Left lung (tissue), 14 donors: Measurements from ENCODE around the gene CPZ. TPM values are rescaled to one million over a fixed set of nuclear protein-coding genes. Genes with fewer than 3 reads are reported as not detected.

Experiments used
- ATAC-seq: fragments of 200-7000 bp; cut with Tn5 transposase; one replicate; pipeline ENCODE4 v1.9.1; 2020; ENCODE audit warnings: moderate library complexity
- DNase-seq, 4 donors: peaks; one replicate each; pipeline ENCODE4 v3.0.0-alpha.2; 2013 to 2020
- H3K27ac ChIP-seq, 2 donors: fragments of 200-600 bp; sonication (generic) in 1 of 2; one replicate each; pipeline versions ENCODE4 v1.5.0 to v1.8.0; 2020 to 2021
- H3K27me3 ChIP-seq, 2 donors: fragments of 200-600 bp; sonication (generic) in 1 of 2; one replicate each; pipeline versions ENCODE4 v1.5.0 to v1.8.0; 2020 to 2021
- H3K36me3 ChIP-seq, 2 donors: fragments of 200-600 bp; sonication (generic) in 1 of 2; one replicate each; pipeline versions ENCODE4 v1.5.0 to v1.8.0; 2020 to 2021
- H3K4me1 ChIP-seq, 2 donors: fragments of 200-600 bp; one replicate each; pipeline ENCODE4 v1.8.0; 2021
- H3K4me3 ChIP-seq, 2 donors: fragments of 200-600 bp; sonication (generic) in 1 of 2; one replicate each; pipeline versions ENCODE4 v1.5.0 to v1.8.0; 2020 to 2021; ENCODE audit warnings: mild to moderate bottlenecking in 1 of 2
- H3K9me3 ChIP-seq, 2 donors: fragments of 200-600 bp; sonication (generic) in 1 of 2; one replicate each; pipeline versions ENCODE4 v1.5.0 to v1.8.0; 2020 to 2021
- intact Hi-C, 2 donors: fragments of 100-400 bp; cut with DNase I; formaldehyde crosslinking; loops; one replicate each; pipeline versions ENCODE4 v1.11.2 to v1.14.2; 2022
- long read RNA-seq, 12 donors: library from polyadenylated mRNA in 2 of 12; unstranded in 2 of 12; transcript quantifications; one replicate each; pipeline ENCODE4 v2.0.0 and lab custom pipeline, GENCODE V29; 2019 to 2026
- polyA plus RNA-seq, 6 donors: library from polyadenylated mRNA; unstranded; fragments of 120-200 nt; gene quantifications; one replicate each; pipeline ENCODE4 v1.2.1, GENCODE V29; 2013; ENCODE audit not compliant: insufficient read length in 6 of 6
- total RNA-seq, 2 donors: library from RNA; stranded (reverse); fragmentation: NEBNext Ultra II Directional; extraction: Animal tissue kit (Norgen Biotek cat#: 25700); gene quantifications; one replicate each; pipeline ENCODE4 v1.2.1, GENCODE V29; 2021
- TF ChIP-seq, protein P1 (sequence below), 2 donors: fragments of 200-600 bp; sonication (generic) in 1 of 2; IDR thresholded peaks; one replicate each; pipeline versions ENCODE4 v1.5.0 to v1.8.0; 2021; ENCODE audit warnings: antibody characterized with exemption in 2 of 2
- donor health status: DM: no; HTN: yes; CAD: no.
- donor health status: DM: no; HTN: no; CAD: no.

Gene CPZ
- 10 to 100 TPM in 1 of 2 donors, 1 to 10 TPM in 1; 4.3 to 18.4 TPM for total RNA-seq
- polyA plus RNA-seq, result 1 to 10 TPM; 1.3 to 5.3 (median 2.8) TPM
- long read RNA-seq, donor 1, partial matches to known transcripts, result 0 of 1 reads
- long read RNA-seq, donor 1, other reads (novel, unspliced or antisense), result 0 of 1 reads
- long read RNA-seq, donor 2, partial matches to known transcripts, result 0 of 1 reads
- long read RNA-seq, donor 2, other reads (novel, unspliced or antisense), result 0 of 1 reads
- long read RNA-seq, donor 3, result 0 reads
- long read RNA-seq, donor 4, transcript CPZ-202 (11 exons, 2,267 nt), result major isoform, 12 of 16 reads
- long read RNA-seq, donor 4, partial matches to known transcripts, result 1 of 16 reads
- long read RNA-seq, donor 4, other reads (novel, unspliced or antisense), result 2 of 16 reads
- long read RNA-seq, donor 5, result 0 reads
- long read RNA-seq, donor 6, result 0 reads
- long read RNA-seq, donor 7, result 0 reads
- long read RNA-seq, donor 8, partial matches to known transcripts, result 0 of 1 reads
- long read RNA-seq, donor 8, other reads (novel, unspliced or antisense), result 0 of 1 reads
- long read RNA-seq, donor 9, result 0 reads
- long read RNA-seq, donor 10, partial matches to known transcripts, result 0 of 4 reads
- long read RNA-seq, donor 10, other reads (novel, unspliced or antisense), result 0 of 4 reads
- long read RNA-seq, donor 11, partial matches to known transcripts, result 0 of 4 reads
- long read RNA-seq, donor 11, other reads (novel, unspliced or antisense), result 0 of 4 reads
- long read RNA-seq, donor 12, result 0 reads

GRCh38 chr4:8592366-8593263, at the start of gene CPZ:
Gene CPZ (plus strand): TSS chr4:8592765. CDS start chr4:8592834, 69 bp downstream.
- Histone ChIP-seq H3K27me3 (peaks cover 14 to 75% of the 10 kb centered on the region in 2 donors), H3K9me3 (no peaks in the 10 kb centered on the region), H3K36me3 (no peaks in the 10 kb centered on the region), H3K4me3 (peak within 1 kb of the TSS; percentile 2 to 25), H3K27ac (no peak within 1 kb of the TSS), H3K4me1 (peaks cover 0 to 7% of the 10 kb centered on the region in 2 donors)
- DNase-seq, result peak in 2 of 4 donors; percentile 52 to 77
- TF ChIP-seq, protein P1, sequence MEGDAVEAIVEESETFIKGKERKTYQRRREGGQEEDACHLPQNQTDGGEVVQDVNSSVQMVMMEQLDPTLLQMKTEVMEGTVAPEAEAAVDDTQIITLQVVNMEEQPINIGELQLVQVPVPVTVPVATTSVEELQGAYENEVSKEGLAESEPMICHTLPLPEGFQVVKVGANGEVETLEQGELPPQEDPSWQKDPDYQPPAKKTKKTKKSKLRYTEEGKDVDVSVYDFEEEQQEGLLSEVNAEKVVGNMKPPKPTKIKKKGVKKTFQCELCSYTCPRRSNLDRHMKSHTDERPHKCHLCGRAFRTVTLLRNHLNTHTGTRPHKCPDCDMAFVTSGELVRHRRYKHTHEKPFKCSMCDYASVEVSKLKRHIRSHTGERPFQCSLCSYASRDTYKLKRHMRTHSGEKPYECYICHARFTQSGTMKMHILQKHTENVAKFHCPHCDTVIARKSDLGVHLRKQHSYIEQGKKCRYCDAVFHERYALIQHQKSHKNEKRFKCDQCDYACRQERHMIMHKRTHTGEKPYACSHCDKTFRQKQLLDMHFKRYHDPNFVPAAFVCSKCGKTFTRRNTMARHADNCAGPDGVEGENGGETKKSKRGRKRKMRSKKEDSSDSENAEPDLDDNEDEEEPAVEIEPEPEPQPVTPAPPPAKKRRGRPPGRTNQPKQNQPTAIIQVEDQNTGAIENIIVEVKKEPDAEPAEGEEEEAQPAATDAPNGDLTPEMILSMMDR (IDR thresholded peaks at IDR 0.05), result no peak
- intact Hi-C loops, result no loop called here
- ATAC-seq, result peak; percentile 53

DNA sequence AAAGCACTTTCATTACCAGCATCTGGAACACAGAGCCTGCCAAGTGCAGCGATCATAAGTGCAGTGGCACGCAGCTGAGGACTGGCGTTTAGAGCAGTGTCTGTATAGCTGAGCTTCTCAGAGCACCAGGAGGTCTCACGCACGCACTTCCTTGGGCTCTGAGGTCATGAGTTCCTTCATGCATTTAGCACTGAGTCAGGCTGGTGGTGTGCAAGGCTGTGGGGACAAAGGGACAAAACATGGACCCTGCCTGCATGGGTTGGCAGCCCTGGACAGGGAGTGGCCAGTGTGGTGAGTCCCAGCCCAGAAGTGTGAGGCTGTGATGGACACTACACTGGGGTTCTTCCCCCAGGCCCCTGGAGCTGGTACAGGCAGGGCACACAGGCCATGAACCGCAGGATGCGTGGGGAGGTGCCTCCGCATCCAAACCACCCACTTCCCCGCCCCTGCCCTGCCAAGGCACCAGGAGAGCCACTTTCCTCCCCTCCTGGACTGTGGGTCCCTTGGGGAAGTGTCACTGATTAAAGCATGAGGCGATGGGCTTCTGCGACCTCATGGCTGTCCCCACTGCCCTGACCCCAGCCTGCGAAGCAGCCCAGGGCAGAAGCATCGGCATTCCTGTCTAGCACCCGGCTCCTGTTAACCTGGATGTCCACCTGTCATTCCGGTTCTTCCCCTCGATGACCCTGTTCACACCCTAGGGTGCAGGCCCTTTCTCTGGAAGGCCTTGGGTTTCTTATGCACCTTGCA, 49.6 kb upstream of the CPZ start:
- TF ChIP-seq, protein P1 (IDR thresholded peaks at IDR 0.05), result no peak
- H3K9me3 ChIP-seq, result no peaks in the 10 kb centered on the region
- peaks cover 0 to 4% of the 10 kb centered on the region in 2 donors for H3K4me1 ChIP-seq
- no peak overlapping the region for H3K27ac ChIP-seq
- intact Hi-C loops, result loop anchor here in 1 of 2 donors (10.0 kb wide), 1 partner anchor 68 kb away; no protein-coding TSS in a partner anchor
- DNase-seq (peak in 2 of 4 donors; percentile 24 to 41), ATAC-seq (no peak)
- H3K4me3 ChIP-seq, result no peak overlapping the region
- H3K27me3 ChIP-seq, result no peaks in the 10 kb centered on the region
- H3K36me3 ChIP-seq, result no peaks in the 10 kb centered on the region

- no peaks in the 10 kb centered on the region for H3K4me1 ChIP-seq
- H3K36me3 ChIP-seq, result no peaks in the 10 kb centered on the region
- intact Hi-C loops, result loop anchor here in 1 of 2 donors (10.0 kb wide), 1 partner anchor 69 kb away; no protein-coding TSS in a partner anchor
- no peaks in the 10 kb centered on the region for H3K9me3 ChIP-seq
- H3K4me3 ChIP-seq, result no peak overlapping the region
- no peak for DNase-seq
- TF ChIP-seq, protein P1 (IDR thresholded peaks at IDR 0.05), result no peak
- no peak overlapping the region for H3K27ac ChIP-seq
- no peak for ATAC-seq
- no peaks in the 10 kb centered on the region for H3K27me3 ChIP-seq
Observed at GRCh38 chr4:8543623-8544022, 48.9 kb upstream of the CPZ start.

GRCh38 chr4:8544282-8544681, 48.3 kb upstream of the CPZ start:
- ATAC-seq (no peak), DNase-seq (peak in 1 of 4 donors; percentile 13)
- Histone ChIP-seq H3K36me3 (no peaks in the 10 kb centered on the region), H3K4me1 (no peaks in the 10 kb centered on the region), H3K27ac (no peak overlapping the region), H3K4me3 (no peak overlapping the region), H3K9me3 (no peaks in the 10 kb centered on the region), H3K27me3 (no peaks in the 10 kb centered on the region)
- TF ChIP-seq, protein P1 (IDR thresholded peaks at IDR 0.05), result no peak
- intact Hi-C loops, result loop anchor here in 1 of 2 donors (10.0 kb wide), 1 partner anchor 69 kb away; no protein-coding TSS in a partner anchor
